Measurements from ENCODE around the gene STK39.

The STK39 gene

GRCh38 chr2:168114040-168114439 lies 133.4 kb downstream of the STK39 start:
- H3K27ac ChIP-seq (replicated peaks) = no peak overlapping the region
- no peak for DNase-seq (ENCODE audit: low read depth in 1 of 2, low spot score in 1 of 2)
- no peak overlapping the region for H3K4me3 ChIP-seq (replicated peaks; ENCODE audit: insufficient read depth, low read length)
- no peaks in the 10 kb centered on the region for H3K27me3 ChIP-seq (ENCODE audit: insufficient read depth, poor library complexity, severe bottlenecking)
- TF ChIP-seq REST (IDR thresholded peaks at IDR 0.05; ENCODE audit: insufficient replicate concordance, low read depth) = no peak
- TF ChIP-seq SPI1 (IDR thresholded peaks at IDR 0.05; ENCODE audit: borderline replicate concordance, low read depth) = no peak
- no peak for TF ChIP-seq GABPA (IDR thresholded peaks at IDR 0.05; ENCODE audit: low read depth)
- no peak for TF ChIP-seq POLR2AphosphoS5 (IDR thresholded peaks at IDR 0.05; ENCODE audit: low read depth)
- no peak for TF ChIP-seq CTCF (IDR thresholded peaks at IDR 0.05; ENCODE audit: insufficient read depth, low read length)

DNA sequence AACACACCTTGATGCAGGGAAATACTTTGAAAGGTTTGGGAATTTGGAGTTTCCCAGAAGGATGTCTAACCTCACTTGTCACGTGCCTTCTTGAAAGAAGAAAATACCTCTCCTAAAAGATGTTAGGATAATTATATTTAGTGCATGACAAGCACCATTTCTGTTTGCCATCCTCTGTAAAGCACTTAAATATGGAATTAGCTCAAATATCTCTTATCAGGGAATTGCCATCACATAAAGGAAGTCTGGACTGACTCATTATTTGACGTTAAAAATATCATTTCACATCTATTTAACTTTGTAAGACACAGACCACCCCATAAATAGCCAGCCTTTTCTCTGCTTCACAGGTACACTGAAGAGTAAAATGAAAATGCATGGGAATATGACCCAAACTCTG lies 140.1 kb downstream of the STK39 start:
- DNase-seq (ENCODE audit: low read depth in 1 of 2, low spot score in 1 of 2) = no peak
- no peak for TF ChIP-seq REST (IDR thresholded peaks at IDR 0.05; ENCODE audit: insufficient replicate concordance, low read depth)
- no peak for TF ChIP-seq CTCF (IDR thresholded peaks at IDR 0.05; ENCODE audit: insufficient read depth, low read length)
- no peak for TF ChIP-seq POLR2AphosphoS5 (IDR thresholded peaks at IDR 0.05; ENCODE audit: low read depth)
- TF ChIP-seq SPI1 (IDR thresholded peaks at IDR 0.05; ENCODE audit: borderline replicate concordance, low read depth) = no peak
- no peak for TF ChIP-seq GABPA (IDR thresholded peaks at IDR 0.05; ENCODE audit: low read depth)
- Histone ChIP-seq H3K27me3 (ENCODE audit: insufficient read depth, poor library complexity, severe bottlenecking) (no peaks in the 10 kb centered on the region), H3K27ac (replicated peaks) (no peak overlapping the region), H3K4me3 (replicated peaks; ENCODE audit: insufficient read depth, low read length) (no peak overlapping the region)

DNA sequence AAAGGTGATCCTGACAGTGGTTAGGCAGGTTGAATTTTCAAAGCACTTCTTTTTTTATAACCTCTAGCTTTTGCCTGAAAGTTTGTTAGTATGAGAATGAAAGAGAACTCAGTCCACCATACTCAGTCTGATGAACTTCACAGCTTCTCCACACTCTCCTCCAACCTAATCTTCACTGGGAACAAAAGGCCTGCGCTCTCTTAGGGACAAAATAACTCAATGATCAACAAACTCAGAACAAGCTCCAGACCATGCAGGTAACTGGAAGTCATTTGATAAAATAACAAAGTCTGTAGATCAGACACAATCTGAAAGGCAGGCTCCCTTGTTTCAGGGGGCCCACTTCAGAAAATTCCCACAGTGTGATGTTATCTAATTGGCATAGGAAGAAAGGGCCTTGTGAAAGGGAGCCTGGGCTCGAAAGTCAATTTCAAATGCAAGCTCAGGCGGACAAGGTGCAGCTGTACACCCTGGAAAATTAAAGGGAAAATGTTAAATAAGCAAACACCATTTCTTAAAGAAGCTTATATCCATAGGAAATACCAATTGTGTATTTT lies 142.2 kb downstream of the STK39 start:
- TF ChIP-seq CTCF (IDR thresholded peaks at IDR 0.05; ENCODE audit: insufficient read depth, low read length) = no peak
- no peak for TF ChIP-seq REST (IDR thresholded peaks at IDR 0.05; ENCODE audit: insufficient replicate concordance, low read depth)
- TF ChIP-seq GABPA (IDR thresholded peaks at IDR 0.05; ENCODE audit: low read depth) = no peak
- no peak for TF ChIP-seq POLR2AphosphoS5 (IDR thresholded peaks at IDR 0.05; ENCODE audit: low read depth)
- Histone ChIP-seq H3K4me3 (replicated peaks; ENCODE audit: insufficient read depth, low read length) (no peak overlapping the region), H3K27ac (replicated peaks) (no peak overlapping the region), H3K27me3 (ENCODE audit: insufficient read depth, poor library complexity, severe bottlenecking) (no peaks in the 10 kb centered on the region)
- DNase-seq (ENCODE audit: low read depth in 1 of 2, low spot score in 1 of 2) = no peak

All from HL-60 (cell line).